ENCODE data around the gene CTNND2.

The CTNND2 gene

GRCh38 chr5:11357928-11358327, 546.3 kb downstream of the CTNND2 start:
- Histone ChIP-seq H2AFZ (ENCODE audit: low read depth) (no peak overlapping the region), H3K79me2 (ENCODE audit: insufficient read depth, low read depth) (no peaks in the 10 kb centered on the region), H3K9ac (no peak overlapping the region), H3K4me2 (no peak overlapping the region), H3K27ac (no peak overlapping the region), H3K4me3 (IDR thresholded peaks at IDR 0.05; ENCODE audit: insufficient read depth, low read depth, low read length) (no peak overlapping the region), H4K20me1 (ENCODE audit: insufficient read depth) (no peaks in the 10 kb centered on the region), H3K27me3 (ENCODE audit: insufficient read depth, low read depth) (no peaks in the 10 kb centered on the region), H3K36me3 (ENCODE audit: insufficient read depth) (no peaks in the 10 kb centered on the region), H3K4me1 (ENCODE audit: low read depth, poor library complexity, severe bottlenecking) (no peaks in the 10 kb centered on the region)
- TF ChIP-seq CTCF (conservative IDR thresholded peaks at IDR 0.05; ENCODE audit: low read depth, low read length), result no peak

DNA sequence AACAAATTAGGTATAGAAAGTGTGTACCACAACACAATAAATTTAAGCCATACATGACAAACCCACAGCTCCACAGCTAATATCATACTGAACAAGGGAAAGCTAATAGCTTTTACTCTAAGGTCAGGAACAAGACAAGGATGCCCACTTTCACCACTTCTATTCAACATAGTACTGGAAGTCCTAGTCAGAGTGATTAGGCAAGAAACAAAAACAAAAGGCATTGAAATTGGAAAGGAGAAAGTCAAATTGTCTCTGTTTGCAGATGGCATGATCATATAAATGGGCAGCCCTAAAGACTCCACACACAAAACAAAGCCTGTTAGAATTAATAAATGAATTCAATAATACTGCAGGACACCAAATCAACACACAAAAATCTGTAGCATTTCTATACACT, 548.8 kb downstream of the CTNND2 start:
- Histone ChIP-seq H4K20me1 (ENCODE audit: insufficient read depth) (no peaks in the 10 kb centered on the region), H3K4me2 (no peak overlapping the region), H3K4me1 (ENCODE audit: low read depth, poor library complexity, severe bottlenecking) (no peaks in the 10 kb centered on the region), H3K36me3 (ENCODE audit: insufficient read depth) (no peaks in the 10 kb centered on the region), H3K4me3 (IDR thresholded peaks at IDR 0.05; ENCODE audit: insufficient read depth, low read depth, low read length) (no peak overlapping the region), H2AFZ (ENCODE audit: low read depth) (no peak overlapping the region), H3K27me3 (ENCODE audit: insufficient read depth, low read depth) (no peaks in the 10 kb centered on the region), H3K27ac (no peak overlapping the region), H3K79me2 (ENCODE audit: insufficient read depth, low read depth) (no peaks in the 10 kb centered on the region), H3K9ac (no peak overlapping the region)
- TF ChIP-seq CTCF (conservative IDR thresholded peaks at IDR 0.05; ENCODE audit: low read depth, low read length), result no peak

- no peaks in the 10 kb centered on the region for H3K4me1 ChIP-seq (ENCODE audit: low read depth, poor library complexity, severe bottlenecking)
- H3K9ac ChIP-seq, result no peak overlapping the region
- no peak overlapping the region for H2AFZ ChIP-seq (ENCODE audit: low read depth)
- H3K79me2 ChIP-seq (ENCODE audit: insufficient read depth, low read depth), result no peaks in the 10 kb centered on the region
- no peak overlapping the region for H3K27ac ChIP-seq
- H4K20me1 ChIP-seq (ENCODE audit: insufficient read depth), result no peaks in the 10 kb centered on the region
- no peaks in the 10 kb centered on the region for H3K36me3 ChIP-seq (ENCODE audit: insufficient read depth)
- H3K4me3 ChIP-seq (IDR thresholded peaks at IDR 0.05; ENCODE audit: insufficient read depth, low read depth, low read length), result no peak overlapping the region
- H3K4me2 ChIP-seq, result no peak overlapping the region
- TF ChIP-seq CTCF (conservative IDR thresholded peaks at IDR 0.05; ENCODE audit: low read depth, low read length), result no peak
- no peaks in the 10 kb centered on the region for H3K27me3 ChIP-seq (ENCODE audit: insufficient read depth, low read depth)
Measured at GRCh38 chr5:11346336-11346735, 557.9 kb downstream of the CTNND2 start.

DNA sequence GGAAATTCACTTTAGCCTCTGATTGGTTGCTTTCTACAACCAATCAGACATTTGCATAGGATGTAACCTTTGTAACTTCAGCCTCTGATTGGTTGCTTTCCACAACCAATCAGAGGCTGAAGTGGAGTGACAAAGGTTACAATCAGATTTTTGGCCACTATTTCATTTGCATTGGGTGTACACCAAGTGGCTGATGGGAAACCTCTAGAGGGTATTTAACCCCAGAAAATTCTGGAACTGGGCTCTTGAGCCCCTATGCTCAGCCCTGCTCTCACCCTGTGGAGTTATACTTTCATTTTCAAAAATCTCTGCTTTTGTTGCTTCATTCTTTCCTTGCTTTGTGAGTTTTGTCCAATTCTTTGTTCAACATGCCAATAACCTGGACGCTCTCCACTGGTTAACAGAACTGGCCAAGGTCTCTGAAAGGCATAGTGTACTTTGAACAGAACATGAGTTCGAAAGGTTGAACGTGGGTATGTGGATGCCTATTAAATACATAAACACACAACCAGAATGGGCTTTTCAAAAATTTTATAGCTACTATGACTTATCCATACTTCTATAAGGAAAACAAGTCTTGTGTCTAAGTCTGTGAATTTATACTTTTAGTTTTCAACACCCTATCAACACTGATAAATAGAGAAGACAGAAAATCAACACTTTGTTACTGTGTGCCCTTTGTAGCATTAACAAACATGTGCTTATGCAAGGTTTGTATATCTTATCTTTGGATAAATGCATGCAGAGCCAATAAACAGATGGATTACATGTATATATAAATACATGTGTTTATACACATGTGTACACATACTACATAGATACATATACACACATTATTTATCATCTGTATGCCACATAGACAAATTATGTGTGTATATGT, 568.1 kb downstream of the CTNND2 start:
- Histone ChIP-seq H3K4me3 (IDR thresholded peaks at IDR 0.05; ENCODE audit: insufficient read depth, low read depth, low read length) (no peak overlapping the region), H3K27me3 (ENCODE audit: insufficient read depth, low read depth) (no peaks in the 10 kb centered on the region), H3K79me2 (ENCODE audit: insufficient read depth, low read depth) (no peaks in the 10 kb centered on the region), H2AFZ (ENCODE audit: low read depth) (no peak overlapping the region), H3K9ac (no peak overlapping the region), H3K36me3 (ENCODE audit: insufficient read depth) (no peaks in the 10 kb centered on the region), H3K27ac (no peak overlapping the region), H3K4me1 (ENCODE audit: low read depth, poor library complexity, severe bottlenecking) (no peaks in the 10 kb centered on the region), H3K4me2 (no peak overlapping the region), H4K20me1 (ENCODE audit: insufficient read depth) (no peaks in the 10 kb centered on the region)
- TF ChIP-seq CTCF (conservative IDR thresholded peaks at IDR 0.05; ENCODE audit: low read depth, low read length), result no peak

Measured in KMS-11 (cell line).